GM19238 (cell line): ENCODE measurements around the gene PCDH8.

Experiments
- DNase-seq: peaks from one replicate; pipeline ENCODE4 v3.0.0; 2011; ENCODE audit warnings: low spot score; ENCODE audit not compliant: insufficient read length

Gene PCDH8, protein sequence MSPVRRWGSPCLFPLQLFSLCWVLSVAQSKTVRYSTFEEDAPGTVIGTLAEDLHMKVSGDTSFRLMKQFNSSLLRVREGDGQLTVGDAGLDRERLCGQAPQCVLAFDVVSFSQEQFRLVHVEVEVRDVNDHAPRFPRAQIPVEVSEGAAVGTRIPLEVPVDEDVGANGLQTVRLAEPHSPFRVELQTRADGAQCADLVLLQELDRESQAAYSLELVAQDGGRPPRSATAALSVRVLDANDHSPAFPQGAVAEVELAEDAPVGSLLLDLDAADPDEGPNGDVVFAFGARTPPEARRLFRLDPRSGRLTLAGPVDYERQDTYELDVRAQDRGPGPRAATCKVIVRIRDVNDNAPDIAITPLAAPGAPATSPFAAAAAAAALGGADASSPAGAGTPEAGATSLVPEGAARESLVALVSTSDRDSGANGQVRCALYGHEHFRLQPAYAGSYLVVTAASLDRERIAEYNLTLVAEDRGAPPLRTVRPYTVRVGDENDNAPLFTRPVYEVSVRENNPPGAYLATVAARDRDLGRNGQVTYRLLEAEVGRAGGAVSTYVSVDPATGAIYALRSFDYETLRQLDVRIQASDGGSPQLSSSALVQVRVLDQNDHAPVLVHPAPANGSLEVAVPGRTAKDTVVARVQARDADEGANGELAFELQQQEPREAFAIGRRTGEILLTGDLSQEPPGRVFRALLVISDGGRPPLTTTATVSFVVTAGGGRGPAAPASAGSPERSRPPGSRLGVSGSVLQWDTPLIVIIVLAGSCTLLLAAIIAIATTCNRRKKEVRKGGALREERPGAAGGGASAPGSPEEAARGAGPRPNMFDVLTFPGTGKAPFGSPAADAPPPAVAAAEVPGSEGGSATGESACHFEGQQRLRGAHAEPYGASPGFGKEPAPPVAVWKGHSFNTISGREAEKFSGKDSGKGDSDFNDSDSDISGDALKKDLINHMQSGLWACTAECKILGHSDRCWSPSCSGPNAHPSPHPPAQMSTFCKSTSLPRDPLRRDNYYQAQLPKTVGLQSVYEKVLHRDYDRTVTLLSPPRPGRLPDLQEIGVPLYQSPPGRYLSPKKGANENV

GRCh38 chr13:52848455-52849195, at the start of gene PCDH8:
Gene PCDH8 (minus strand): TSS chr13:52848640. CDS start chr13:52848436, 204 bp downstream.
- no peak for DNase-seq

GRCh38 chr13:52896827-52897659, 48.6 kb upstream of the PCDH8 start:
- DNase-seq: peak; percentile 13

DNA sequence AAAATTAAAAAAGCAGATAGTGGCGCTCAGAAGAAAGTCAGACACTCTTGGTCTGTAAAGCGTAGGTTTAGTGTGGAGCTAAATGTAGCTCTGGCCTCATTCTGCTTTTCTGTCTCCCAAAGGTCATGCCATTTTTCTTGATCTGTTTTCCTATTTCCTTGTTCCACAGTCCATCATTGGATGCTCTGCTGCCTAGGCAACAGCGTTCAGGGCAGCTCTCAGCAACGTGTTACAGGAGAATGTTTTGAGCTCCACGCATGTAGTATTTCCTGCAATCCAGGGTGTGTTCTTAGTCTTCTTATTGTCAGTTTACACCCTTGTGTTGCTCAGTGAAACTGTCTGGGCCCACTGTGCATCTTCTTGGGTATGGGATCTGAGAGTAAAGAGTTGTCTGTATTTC, 46.0 kb upstream of the PCDH8 start:
- DNase-seq: no peak

DNA sequence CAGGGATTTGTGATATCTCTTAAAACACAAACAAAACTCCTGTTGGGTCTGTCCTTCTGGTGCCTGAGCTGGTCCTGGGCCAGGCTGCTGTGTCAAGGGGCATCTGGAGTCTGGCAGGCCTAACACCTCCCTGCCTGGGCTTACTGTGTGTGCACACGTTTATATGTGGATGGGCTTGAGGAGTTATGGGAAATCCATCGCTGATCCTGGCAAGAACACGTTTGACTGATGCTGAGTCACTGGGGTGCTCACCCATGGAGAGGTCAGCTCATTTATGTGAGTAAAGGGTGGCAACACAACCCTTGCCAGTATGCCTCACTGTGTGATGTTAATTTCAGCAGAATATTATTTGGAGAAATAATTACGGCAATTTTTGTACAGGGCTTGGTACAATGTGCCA, 44.5 kb upstream of the PCDH8 start:
- DNase-seq: no peak

GRCh38 chr13:52891706-52892105, 43.3 kb upstream of the PCDH8 start:
- DNase-seq: no peak

DNA sequence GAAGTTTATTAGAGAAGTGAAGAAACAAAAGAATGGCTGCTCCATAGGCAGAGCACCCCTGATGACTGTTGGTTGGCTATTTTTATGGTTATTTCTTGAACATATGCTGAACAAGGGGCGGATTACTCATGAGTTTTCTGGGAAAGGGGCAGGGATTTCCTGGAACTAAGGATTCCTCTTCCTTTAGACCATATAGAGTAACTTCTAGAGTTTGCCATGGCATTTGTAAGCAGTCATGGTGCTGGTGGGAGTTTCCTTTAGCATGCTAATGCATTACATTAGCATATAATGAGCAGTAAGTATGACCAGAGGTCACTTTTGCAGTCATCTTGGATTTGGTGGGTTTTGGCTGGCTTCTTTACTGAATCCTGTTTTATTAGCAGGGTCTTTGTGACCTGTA, 38.7 kb upstream of the PCDH8 start:
- DNase-seq: no peak

DNA sequence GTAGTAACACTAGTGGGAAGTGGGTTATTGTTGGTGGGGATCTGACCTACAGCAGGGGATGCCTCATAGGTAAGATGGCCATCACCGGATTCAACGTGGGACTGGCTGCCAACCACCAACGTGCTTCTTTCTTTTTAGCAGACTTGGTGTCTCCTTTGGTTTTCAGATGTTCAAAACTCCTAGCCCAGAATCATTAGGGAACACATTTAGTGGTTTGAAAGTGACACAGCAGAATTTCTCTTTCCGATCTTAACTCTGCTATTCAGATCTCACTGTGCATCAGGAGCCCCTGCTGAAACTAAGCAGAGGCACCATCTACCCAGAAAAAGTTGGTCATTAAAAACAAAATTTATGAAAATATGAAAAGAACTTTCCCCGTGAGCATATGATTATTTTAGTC, 36.7 kb upstream of the PCDH8 start:
- no peak for DNase-seq

- no peak for DNase-seq
Measured at GRCh38 chr13:52884429-52885010, 36.1 kb upstream of the PCDH8 start.

DNA sequence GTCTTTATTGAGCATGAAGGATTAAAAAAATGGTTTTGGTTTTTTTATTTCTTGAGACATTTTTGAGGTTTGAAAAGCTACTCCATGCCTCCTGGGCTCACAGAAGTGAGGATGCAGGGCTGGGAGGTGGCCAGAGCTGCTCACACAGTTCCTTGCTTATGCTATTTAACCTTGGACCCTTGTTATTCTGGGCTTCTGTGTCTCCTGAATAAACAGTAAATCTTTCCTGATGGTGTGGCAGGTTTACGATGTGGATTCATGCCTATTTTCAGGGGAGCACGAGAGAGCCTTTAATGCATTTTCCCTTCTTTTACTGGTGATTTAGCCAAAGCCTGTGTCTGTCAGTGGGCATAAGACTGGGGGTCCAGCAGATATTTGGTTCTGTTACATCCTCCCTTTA, 34.3 kb upstream of the PCDH8 start:
- DNase-seq: no peak

DNA sequence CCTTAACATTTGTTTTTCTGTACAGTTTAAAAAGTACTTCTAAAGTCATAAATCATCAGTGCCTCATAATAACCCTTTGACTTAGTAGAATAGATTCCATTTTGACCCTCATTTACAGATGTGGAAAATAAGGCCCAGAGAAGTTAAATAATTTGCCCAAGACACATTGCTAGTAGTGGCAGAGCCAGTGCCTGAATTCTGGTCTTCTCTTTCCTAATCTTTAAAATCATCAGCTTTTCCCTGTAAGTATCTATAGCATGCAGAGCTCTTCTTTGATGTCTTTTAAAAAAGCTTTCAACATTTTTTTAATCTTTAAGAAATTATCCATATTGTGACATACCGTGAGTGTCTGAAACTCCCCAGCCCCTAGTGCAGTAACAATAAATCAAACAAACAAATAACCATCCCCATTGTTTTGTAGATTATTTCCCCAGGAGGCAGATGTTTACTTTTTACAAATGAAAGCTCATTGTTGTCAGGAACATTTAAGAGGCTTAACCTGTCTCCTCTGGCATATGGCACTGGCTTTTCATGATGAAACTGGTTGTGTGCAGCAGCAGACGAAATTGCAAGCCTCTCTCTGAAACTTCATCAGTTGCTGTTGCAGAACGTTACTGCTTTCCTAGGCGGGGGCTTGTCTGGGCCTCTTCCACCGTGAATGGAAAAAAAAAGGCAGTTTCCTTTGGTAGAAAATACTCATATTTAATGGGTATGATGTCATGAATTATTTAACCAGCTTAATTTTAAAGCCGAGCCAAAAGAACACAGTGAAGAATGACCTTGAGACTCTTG, 31.7 kb upstream of the PCDH8 start:
- no peak for DNase-seq

GRCh38 chr13:52878831-52879230, 30.4 kb upstream of the PCDH8 start:
- no peak for DNase-seq

- no peak for DNase-seq
Measured at GRCh38 chr13:52870143-52870542, 21.7 kb upstream of the PCDH8 start.

- DNase-seq: no peak
Measured at GRCh38 chr13:52869621-52870020, 21.2 kb upstream of the PCDH8 start.

DNA sequence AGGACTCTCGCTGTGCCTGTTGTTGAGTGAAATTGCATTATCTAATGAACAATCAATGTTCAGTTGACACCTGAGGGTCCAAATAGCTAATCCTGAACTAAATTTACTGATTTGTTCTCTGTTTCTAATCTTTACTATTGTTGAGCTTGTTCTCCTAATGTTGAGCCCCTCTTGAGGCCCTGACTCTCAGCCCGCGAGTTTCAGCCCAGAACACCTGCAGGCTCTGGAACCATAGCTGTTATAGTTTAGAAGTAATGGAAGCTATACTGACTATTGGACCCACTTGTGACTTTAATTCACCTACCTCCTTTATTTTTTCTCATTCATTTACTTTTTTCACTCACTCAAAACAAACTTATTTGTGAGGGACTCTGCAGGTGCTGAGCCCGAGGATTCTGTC, 20.6 kb upstream of the PCDH8 start:
- DNase-seq: no peak

GRCh38 chr13:52868190-52868589, 19.8 kb upstream of the PCDH8 start:
- DNase-seq: no peak

- DNase-seq: no peak
Measured at GRCh38 chr13:52864941-52865340, 16.5 kb upstream of the PCDH8 start.

DNA sequence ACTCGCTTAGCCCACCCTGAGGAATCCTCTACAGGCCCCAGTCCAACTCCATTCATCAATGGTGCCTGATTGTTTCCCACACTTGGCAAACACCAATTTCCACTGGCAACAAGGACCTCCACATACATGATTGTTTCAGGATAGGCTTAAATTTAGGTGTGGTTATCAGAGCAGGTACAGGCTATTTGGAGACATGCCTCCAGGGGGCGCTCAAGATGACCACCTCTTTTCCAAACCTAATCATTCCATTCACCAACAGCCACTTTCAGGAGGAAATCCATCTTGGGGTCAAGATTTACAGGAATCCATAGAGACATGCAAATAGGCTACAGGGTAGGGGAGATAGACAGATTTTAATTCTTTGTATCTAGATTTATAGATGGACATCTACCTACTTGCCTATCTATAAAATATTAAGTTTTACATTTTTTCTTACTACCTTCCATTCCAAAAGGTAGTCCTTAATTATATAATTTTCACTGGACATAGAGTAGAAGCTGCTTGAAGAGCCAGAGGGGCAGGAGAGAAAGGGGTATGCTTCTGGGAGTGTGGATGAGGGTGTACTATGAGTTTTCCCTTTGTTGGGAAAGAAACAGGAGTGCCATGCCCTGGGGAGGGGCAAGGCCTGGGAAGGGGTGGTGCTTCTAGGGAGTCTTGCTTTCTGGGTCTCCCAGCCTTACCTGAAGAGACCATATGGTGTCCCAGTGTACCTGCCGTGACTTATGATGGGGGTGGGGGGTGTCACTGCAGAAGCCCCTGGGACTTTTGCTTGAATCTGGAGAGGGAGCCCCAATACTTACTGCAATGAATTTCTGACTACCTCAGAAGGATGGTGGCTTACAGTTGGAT, 14.1 kb upstream of the PCDH8 start:
- no peak for DNase-seq

GRCh38 chr13:52852444-52852843, 4.0 kb upstream of the PCDH8 start:
- DNase-seq: no peak
